ENCODE measurements around the gene SLC47A1. TPM values are rescaled to one million over a fixed set of nuclear protein-coding genes. Genes with fewer than 3 reads are reported as not detected.

SLC47A1 gene
- total RNA-seq, 1 donor: 1.1 TPM

- no peak overlapping the region for H3K27ac ChIP-seq (ENCODE audit: low read depth, low read length)
- peak; percentile 59 for DNase-seq (ENCODE audit: insufficient read length, low spot score, missing footprints)
- H3K4me1 ChIP-seq (ENCODE audit: insufficient read depth, low read length): no peaks in the 10 kb centered on the region
- no peaks in the 10 kb centered on the region for H4K20me1 ChIP-seq (ENCODE audit: insufficient read depth, low read length)
- H3K27me3 ChIP-seq (ENCODE audit: insufficient read depth, low read length): peaks cover 3% of the 10 kb centered on the region
- no peak overlapping the region for H3K4me2 ChIP-seq (ENCODE audit: insufficient read depth, low read length)
- no peaks in the 10 kb centered on the region for H3K36me3 ChIP-seq (ENCODE audit: insufficient read depth, low read length)
- H3K79me2 ChIP-seq (ENCODE audit: insufficient read depth, low read length): no peaks in the 10 kb centered on the region
- H2AFZ ChIP-seq (ENCODE audit: low read length): no peak overlapping the region
- H3K4me3 ChIP-seq (ENCODE audit: insufficient read depth, low read length): no peak overlapping the region
- no peak for TF ChIP-seq CTCF (IDR thresholded peaks at IDR 0.05; ENCODE audit: extremely low read depth, low read depth, low read length)
- H3K9me3 ChIP-seq (ENCODE audit: low read depth, low read length): no peaks in the 10 kb centered on the region
Observed at GRCh38 chr17:19596869-19597268, 63.2 kb downstream of the SLC47A1 start.

GRCh38 chr17:19610311-19610710, 76.7 kb downstream of the SLC47A1 start:
- Histone ChIP-seq H3K4me3 (ENCODE audit: insufficient read depth, low read length) (no peak overlapping the region), H3K36me3 (ENCODE audit: insufficient read depth, low read length) (no peaks in the 10 kb centered on the region), H3K27me3 (ENCODE audit: insufficient read depth, low read length) (no peaks in the 10 kb centered on the region), H2AFZ (ENCODE audit: low read length) (no peak overlapping the region), H3K4me1 (ENCODE audit: insufficient read depth, low read length) (no peaks in the 10 kb centered on the region), H4K20me1 (ENCODE audit: insufficient read depth, low read length) (no peaks in the 10 kb centered on the region), H3K9me3 (ENCODE audit: low read depth, low read length) (no peaks in the 10 kb centered on the region), H3K27ac (ENCODE audit: low read depth, low read length) (no peak overlapping the region), H3K79me2 (ENCODE audit: insufficient read depth, low read length) (no peaks in the 10 kb centered on the region), H3K4me2 (ENCODE audit: insufficient read depth, low read length) (no peak overlapping the region)
- no peak for DNase-seq (ENCODE audit: insufficient read length, low spot score, missing footprints)
- no peak for TF ChIP-seq CTCF (IDR thresholded peaks at IDR 0.05; ENCODE audit: extremely low read depth, low read depth, low read length)

GRCh38 chr17:19610879-19611278, 77.2 kb downstream of the SLC47A1 start:
- Histone ChIP-seq H2AFZ (ENCODE audit: low read length) (no peak overlapping the region), H3K4me1 (ENCODE audit: insufficient read depth, low read length) (no peaks in the 10 kb centered on the region), H3K36me3 (ENCODE audit: insufficient read depth, low read length) (no peaks in the 10 kb centered on the region), H3K27ac (ENCODE audit: low read depth, low read length) (no peak overlapping the region), H4K20me1 (ENCODE audit: insufficient read depth, low read length) (no peaks in the 10 kb centered on the region), H3K4me3 (ENCODE audit: insufficient read depth, low read length) (no peak overlapping the region), H3K27me3 (ENCODE audit: insufficient read depth, low read length) (no peaks in the 10 kb centered on the region), H3K79me2 (ENCODE audit: insufficient read depth, low read length) (no peaks in the 10 kb centered on the region), H3K4me2 (ENCODE audit: insufficient read depth, low read length) (no peak overlapping the region), H3K9me3 (ENCODE audit: low read depth, low read length) (no peaks in the 10 kb centered on the region)
- TF ChIP-seq CTCF (IDR thresholded peaks at IDR 0.05; ENCODE audit: extremely low read depth, low read depth, low read length): no peak
- DNase-seq (ENCODE audit: insufficient read length, low spot score, missing footprints): no peak

- Histone ChIP-seq H3K36me3 (ENCODE audit: insufficient read depth, low read length) (no peaks in the 10 kb centered on the region), H2AFZ (ENCODE audit: low read length) (no peak overlapping the region), H3K4me3 (ENCODE audit: insufficient read depth, low read length) (no peak overlapping the region), H3K4me1 (ENCODE audit: insufficient read depth, low read length) (no peaks in the 10 kb centered on the region), H3K27ac (ENCODE audit: low read depth, low read length) (no peak overlapping the region), H4K20me1 (ENCODE audit: insufficient read depth, low read length) (no peaks in the 10 kb centered on the region), H3K9me3 (ENCODE audit: low read depth, low read length) (peaks cover 4% of the 10 kb centered on the region), H3K79me2 (ENCODE audit: insufficient read depth, low read length) (no peaks in the 10 kb centered on the region), H3K27me3 (ENCODE audit: insufficient read depth, low read length) (no peaks in the 10 kb centered on the region), H3K4me2 (ENCODE audit: insufficient read depth, low read length) (no peak overlapping the region)
- no peak for DNase-seq (ENCODE audit: insufficient read length, low spot score, missing footprints)
- no peak for TF ChIP-seq CTCF (IDR thresholded peaks at IDR 0.05; ENCODE audit: extremely low read depth, low read depth, low read length)
Observed at GRCh38 chr17:19613979-19614378, 80.3 kb downstream of the SLC47A1 start.

All from osteoblast (primary cell).